Activated naive CD4-positive, alpha-beta T cell treated with anti-CD3 and anti-CD28 coated beads for 36 hours (primary cell): ENCODE results near the gene PLCB1. TPM values are rescaled to one million over a fixed set of nuclear protein-coding genes. Genes with fewer than 3 reads are reported as not detected.

Experiments used
- CTCF ChIA-PET: fragments of 350-600 bp; sonication (Branson Sonifier 250); formaldehyde crosslinking; loops from one replicate; lab custom pipeline; 2021; ENCODE audit warnings: antibody characterized with exemption; lab: Charles Lee
- DNase-seq: peaks from one replicate; pipeline ENCODE4 v3.0.0-alpha.2; 2020
- H3K27ac Mint-ChIP-seq: one replicate; pipeline ENCODE4 v1.8.0; 2021; ENCODE audit warnings: mild to moderate bottlenecking, mixed read lengths
- H3K27me3 Mint-ChIP-seq: one replicate; pipeline ENCODE4 v1.8.0; 2021; ENCODE audit warnings: low read depth, mixed read lengths
- H3K36me3 Mint-ChIP-seq: one replicate; pipeline ENCODE4 v1.8.0; 2021; ENCODE audit warnings: low read depth, mixed read lengths
- H3K4me1 Mint-ChIP-seq: one replicate; pipeline ENCODE4 v1.8.0; 2021; ENCODE audit warnings: low read depth, mixed read lengths
- H3K4me3 Mint-ChIP-seq: one replicate; pipeline ENCODE4 v1.8.0; 2021; ENCODE audit warnings: mild to moderate bottlenecking, moderate library complexity, mixed read lengths
- H3K9me3 Mint-ChIP-seq: one replicate; pipeline ENCODE4 v1.8.0; 2021; ENCODE audit warnings: mixed read lengths
- intact Hi-C: fragments of 100-400 bp; cut with micrococcal nuclease; formaldehyde crosslinking; loops from one replicate; pipeline ENCODE4 v1.15.1; 2023
- total RNA-seq, 2 experiments: library from RNA; stranded (reverse); gene quantifications; one replicate each; pipeline ENCODE4 v1.2.3, GENCODE V29; 2021

PLCB1 gene
- total RNA-seq, 2 experiments from 2014 or later: 1.2 TPM

DNA sequence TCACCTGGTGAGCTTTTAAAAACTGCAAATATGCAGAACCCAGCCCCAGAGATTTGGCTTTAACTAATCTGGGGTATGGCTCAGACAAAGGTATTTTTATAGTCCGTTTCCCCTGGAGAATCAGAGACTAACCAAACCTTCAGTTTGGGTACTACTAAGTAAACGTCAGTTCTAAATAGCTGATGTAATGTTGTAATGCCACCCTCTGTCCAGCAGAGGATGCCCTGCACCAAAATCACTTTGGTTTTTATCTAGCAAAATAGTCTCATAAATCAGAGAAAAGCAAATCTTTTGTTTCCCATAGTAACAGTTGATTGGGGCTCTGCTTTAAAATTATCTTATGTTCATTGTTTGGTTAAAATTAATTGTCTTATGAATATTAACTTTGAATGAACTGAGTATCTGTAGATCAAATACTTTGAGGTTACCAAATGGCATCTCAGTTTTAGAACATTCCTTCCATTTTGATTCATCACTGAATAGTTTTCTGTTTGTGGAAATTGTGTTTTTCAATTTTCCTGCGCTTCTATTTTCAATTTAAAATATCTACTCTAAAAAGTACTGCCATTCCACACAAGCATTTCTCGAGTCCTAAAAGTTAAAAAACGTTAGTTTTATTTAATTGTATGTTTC lies 658.5 kb downstream of the PLCB1 start:
- Mint-ChIP-seq H3K36me3 (no peaks in the 10 kb centered on the region), H3K4me1 (no peaks in the 10 kb centered on the region), H3K27ac (no peak overlapping the region), H3K27me3 (no peaks in the 10 kb centered on the region), H3K9me3 (no peaks in the 10 kb centered on the region), H3K4me3 (no peak overlapping the region)
- CTCF ChIA-PET: interaction anchor here (1.3 to 1.5 kb wide), 2 partner anchors 13 to 19 kb away, joined by 5 to 9 read pairs; no protein-coding TSS in a partner anchor
- DNase-seq: peak; percentile 35
- intact Hi-C loops: loop anchor here (1.0 to 2.0 kb wide), 2 partner anchors 569 to 818 kb away; no protein-coding TSS in a partner anchor

DNA sequence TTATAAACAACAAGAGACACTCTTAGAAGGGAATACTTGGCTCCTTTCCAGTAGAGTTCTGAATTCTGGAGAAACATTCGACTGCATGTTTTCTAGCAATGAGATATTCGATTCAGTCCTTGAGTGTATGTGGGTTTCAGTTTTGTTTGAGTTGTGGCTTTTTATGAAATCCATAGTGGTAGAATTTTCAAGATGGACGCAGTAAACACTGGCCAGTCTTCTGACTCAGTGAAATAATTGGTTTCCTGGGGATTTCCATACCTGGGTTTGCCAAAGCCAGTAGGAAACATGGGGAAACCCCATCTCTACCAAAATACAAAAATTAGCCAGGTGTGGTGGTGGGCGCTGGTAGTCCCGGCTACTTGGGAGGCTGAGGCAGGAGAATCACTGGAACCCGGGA lies 663.3 kb downstream of the PLCB1 start:
- Mint-ChIP-seq H3K27me3 (no peaks in the 10 kb centered on the region), H3K9me3 (no peaks in the 10 kb centered on the region), H3K36me3 (no peaks in the 10 kb centered on the region), H3K4me1 (no peaks in the 10 kb centered on the region), H3K4me3 (no peak overlapping the region), H3K27ac (no peak overlapping the region)
- CTCF ChIA-PET: no interaction called here
- intact Hi-C loops: no loop called here
- DNase-seq: no peak

DNA sequence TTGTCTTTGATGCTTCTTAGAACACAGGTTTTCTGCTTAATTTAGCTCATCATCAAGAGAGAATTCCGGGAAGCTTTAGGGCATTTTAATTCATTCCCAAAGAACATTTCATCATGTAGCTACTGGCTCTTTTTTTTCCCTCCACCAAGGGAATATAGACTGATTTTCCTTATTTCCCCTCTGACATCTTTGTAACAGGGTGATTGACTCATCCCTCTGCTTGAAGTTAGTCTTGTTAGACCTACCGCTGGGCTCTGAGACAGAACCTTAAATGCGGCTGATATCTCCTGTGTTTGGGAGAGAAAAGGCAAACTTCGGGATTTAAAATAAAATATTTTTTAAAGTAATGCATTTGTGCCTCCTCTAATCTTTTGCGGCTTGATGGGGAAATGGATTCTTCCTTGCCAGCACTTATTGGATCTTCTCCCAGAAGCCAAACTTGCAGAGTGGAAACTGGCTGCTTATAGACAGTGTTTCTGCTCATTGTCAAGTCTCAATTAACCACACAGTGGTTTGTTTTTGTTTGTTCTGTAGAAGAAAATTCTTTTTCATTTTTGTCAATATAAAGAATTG lies 664.1 kb downstream of the PLCB1 start:
- H3K9me3 Mint-ChIP-seq: no peaks in the 10 kb centered on the region
- CTCF ChIA-PET: no interaction called here
- no peak overlapping the region for H3K4me3 Mint-ChIP-seq
- no peaks in the 10 kb centered on the region for H3K36me3 Mint-ChIP-seq
- DNase-seq: no peak
- H3K27me3 Mint-ChIP-seq: no peaks in the 10 kb centered on the region
- H3K4me1 Mint-ChIP-seq: no peaks in the 10 kb centered on the region
- intact Hi-C loops: no loop called here
- H3K27ac Mint-ChIP-seq: no peak overlapping the region

DNA sequence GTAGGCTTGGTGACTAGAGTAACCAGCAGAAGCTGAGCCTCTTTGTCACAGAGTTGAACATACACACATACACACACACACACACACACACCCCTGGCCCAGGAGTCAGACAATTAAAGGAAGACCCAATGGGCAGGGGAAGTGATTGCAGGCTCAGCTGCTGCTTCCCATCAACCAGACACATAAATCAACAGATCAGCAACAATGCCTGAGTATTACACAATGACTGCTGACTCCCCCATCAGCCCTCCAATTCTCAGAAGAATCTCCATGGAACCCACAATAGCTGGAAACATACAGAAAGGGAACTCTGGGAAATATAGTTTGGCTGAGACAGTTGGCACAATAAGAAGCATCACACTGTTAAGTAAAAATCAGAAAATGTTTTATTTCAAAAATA lies 666.4 kb downstream of the PLCB1 start:
- CTCF ChIA-PET: no interaction called here
- Mint-ChIP-seq H3K27me3 (no peaks in the 10 kb centered on the region), H3K4me3 (no peak overlapping the region), H3K36me3 (no peaks in the 10 kb centered on the region), H3K4me1 (no peaks in the 10 kb centered on the region), H3K9me3 (no peaks in the 10 kb centered on the region), H3K27ac (no peak overlapping the region)
- intact Hi-C loops: no loop called here
- no peak for DNase-seq

DNA sequence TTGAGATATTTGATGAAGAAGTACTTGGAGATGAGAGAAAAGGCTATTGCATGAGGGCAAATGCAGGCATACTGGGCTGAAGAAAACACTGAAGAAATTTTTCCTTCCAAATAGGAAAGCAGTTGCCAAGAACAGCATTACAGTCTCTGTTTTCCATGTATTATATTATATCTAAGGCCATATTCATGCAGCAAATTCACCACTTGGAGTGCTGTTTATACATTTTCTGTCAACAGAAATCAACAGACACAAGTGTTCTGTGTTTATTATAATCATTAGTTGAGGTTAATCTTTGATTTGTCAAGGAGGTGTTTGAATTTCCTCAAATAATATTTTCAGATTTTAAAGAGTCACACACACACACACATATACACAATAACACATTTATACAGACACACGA lies 668.0 kb downstream of the PLCB1 start:
- DNase-seq: no peak
- CTCF ChIA-PET: no interaction called here
- H3K4me1 Mint-ChIP-seq: no peaks in the 10 kb centered on the region
- H3K9me3 Mint-ChIP-seq: no peaks in the 10 kb centered on the region
- intact Hi-C loops: no loop called here
- H3K4me3 Mint-ChIP-seq: no peak overlapping the region
- no peaks in the 10 kb centered on the region for H3K27me3 Mint-ChIP-seq
- no peak overlapping the region for H3K27ac Mint-ChIP-seq
- no peaks in the 10 kb centered on the region for H3K36me3 Mint-ChIP-seq

DNA sequence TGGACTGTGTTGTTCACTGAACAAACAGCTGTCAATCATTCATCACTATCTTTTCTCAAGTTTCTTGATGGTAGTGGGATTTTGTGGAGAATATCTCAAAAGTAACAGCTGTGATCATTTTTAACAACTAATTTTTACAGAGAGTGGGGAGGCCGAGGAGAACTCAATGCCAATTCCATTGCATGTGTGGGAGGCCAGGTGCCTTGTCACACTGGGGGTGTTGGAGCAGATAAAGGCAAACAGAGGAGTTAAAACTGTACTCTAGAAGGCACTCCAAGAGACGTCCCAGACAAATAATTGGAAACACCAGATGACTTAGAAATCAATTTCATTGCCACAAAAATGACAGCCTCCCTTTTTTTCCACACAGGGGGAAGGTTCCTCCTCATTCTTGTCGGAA lies 669.6 kb downstream of the PLCB1 start:
- H3K36me3 Mint-ChIP-seq: no peaks in the 10 kb centered on the region
- no peaks in the 10 kb centered on the region for H3K9me3 Mint-ChIP-seq
- DNase-seq: no peak
- CTCF ChIA-PET: interaction anchor here (0.6 kb wide), 1 partner anchor 475 kb away, joined by 3 read pairs; no protein-coding TSS in a partner anchor
- intact Hi-C loops: no loop called here
- H3K27ac Mint-ChIP-seq: no peak overlapping the region
- no peaks in the 10 kb centered on the region for H3K4me1 Mint-ChIP-seq
- no peak overlapping the region for H3K4me3 Mint-ChIP-seq
- H3K27me3 Mint-ChIP-seq: no peaks in the 10 kb centered on the region

DNA sequence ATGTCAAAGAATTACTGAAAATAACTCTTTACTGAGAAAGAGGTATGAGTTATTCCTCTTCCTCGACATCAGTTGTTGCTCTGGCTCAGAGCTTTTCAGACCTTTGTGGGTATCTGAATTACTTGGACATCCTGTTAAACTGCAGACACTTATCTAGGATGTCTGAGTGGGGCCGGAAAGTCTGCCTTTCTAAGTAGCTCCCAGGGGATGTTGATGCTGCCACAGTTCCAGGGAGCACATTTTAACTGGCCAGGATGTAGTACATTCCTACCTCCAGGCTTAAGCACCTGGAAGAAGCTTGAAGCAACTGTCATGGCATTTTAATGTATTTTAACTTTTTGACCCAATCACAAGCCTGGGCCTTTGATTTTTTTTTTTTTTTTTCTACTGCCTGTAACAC lies 671.0 kb downstream of the PLCB1 start:
- H3K27me3 Mint-ChIP-seq: no peaks in the 10 kb centered on the region
- no peaks in the 10 kb centered on the region for H3K9me3 Mint-ChIP-seq
- no peak overlapping the region for H3K27ac Mint-ChIP-seq
- no peak for DNase-seq
- H3K36me3 Mint-ChIP-seq: no peaks in the 10 kb centered on the region
- intact Hi-C loops: no loop called here
- CTCF ChIA-PET: interaction anchor here (2.7 kb wide), 1 partner anchor 13 kb away, joined by 9 read pairs; no protein-coding TSS in a partner anchor
- H3K4me1 Mint-ChIP-seq: no peaks in the 10 kb centered on the region
- no peak overlapping the region for H3K4me3 Mint-ChIP-seq

DNA sequence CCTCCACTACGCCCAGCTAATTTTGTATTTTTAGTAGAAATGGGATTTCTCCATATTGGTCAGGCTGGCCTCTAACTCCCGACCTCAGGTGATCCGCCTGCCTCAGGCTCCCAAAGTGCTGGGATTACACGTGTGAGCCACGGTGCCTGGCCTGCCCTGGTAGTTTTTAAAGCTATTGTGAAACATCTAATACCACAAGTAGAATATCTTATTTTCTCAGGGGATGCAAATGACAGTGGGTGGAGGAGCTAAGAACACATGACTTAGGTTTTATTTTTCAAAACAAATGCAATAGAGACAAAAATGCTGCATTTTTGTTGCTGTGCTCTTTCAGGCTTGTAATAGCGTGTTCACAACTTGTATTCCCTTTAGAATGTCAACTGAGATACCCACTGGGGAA lies 671.9 kb downstream of the PLCB1 start:
- H3K9me3 Mint-ChIP-seq: no peaks in the 10 kb centered on the region
- H3K4me1 Mint-ChIP-seq: no peaks in the 10 kb centered on the region
- CTCF ChIA-PET: interaction anchor here (2.7 kb wide), 1 partner anchor 14 kb away, joined by 9 read pairs; no protein-coding TSS in a partner anchor

DNA sequence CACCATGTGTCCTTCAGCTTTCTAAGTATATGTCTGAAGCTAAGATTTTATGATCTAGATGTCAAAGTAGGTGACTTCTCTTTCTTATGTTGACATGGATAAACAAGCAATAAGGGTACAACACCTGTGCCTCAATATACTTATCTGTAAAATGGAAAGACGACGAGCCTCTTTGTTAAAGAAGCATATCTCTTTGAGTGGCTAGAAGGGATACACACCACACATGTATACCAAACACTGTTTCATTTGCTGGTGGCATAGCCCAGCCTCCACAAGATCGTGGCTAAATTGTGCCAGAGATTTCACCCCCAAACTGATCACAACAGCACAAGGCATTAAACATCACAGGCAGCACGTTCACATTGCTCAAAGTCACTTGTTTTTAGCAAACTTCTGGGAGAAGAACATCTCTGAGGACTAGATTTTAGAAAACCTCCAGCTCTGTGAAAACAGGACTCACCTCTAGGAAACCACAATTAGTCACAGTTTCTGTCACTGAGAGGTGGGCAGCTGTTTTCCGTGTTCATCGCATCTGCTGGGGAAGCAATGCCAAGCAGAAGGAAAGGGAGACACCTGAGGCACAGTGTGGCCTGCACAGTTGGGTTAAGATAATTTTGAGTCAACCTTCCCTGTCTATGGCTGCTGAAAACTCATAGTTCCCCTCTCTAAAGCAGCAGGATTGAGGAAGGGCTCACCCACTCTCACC lies 673.8 kb downstream of the PLCB1 start:
- DNase-seq: no peak
- intact Hi-C loops: no loop called here
- no peak overlapping the region for H3K4me3 Mint-ChIP-seq
- H3K36me3 Mint-ChIP-seq: no peaks in the 10 kb centered on the region
- H3K27ac Mint-ChIP-seq: no peak overlapping the region
- H3K9me3 Mint-ChIP-seq: no peaks in the 10 kb centered on the region
- H3K27me3 Mint-ChIP-seq: no peaks in the 10 kb centered on the region
- H3K4me1 Mint-ChIP-seq: no peaks in the 10 kb centered on the region
- CTCF ChIA-PET: no interaction called here

More for the DNA sequence above, 671.9 kb downstream of the PLCB1 start:
- DNase-seq: no peak
- intact Hi-C loops: no loop called here
- Mint-ChIP-seq H3K27ac (no peak overlapping the region), H3K27me3 (no peaks in the 10 kb centered on the region), H3K4me3 (no peak overlapping the region), H3K36me3 (no peaks in the 10 kb centered on the region)

DNA sequence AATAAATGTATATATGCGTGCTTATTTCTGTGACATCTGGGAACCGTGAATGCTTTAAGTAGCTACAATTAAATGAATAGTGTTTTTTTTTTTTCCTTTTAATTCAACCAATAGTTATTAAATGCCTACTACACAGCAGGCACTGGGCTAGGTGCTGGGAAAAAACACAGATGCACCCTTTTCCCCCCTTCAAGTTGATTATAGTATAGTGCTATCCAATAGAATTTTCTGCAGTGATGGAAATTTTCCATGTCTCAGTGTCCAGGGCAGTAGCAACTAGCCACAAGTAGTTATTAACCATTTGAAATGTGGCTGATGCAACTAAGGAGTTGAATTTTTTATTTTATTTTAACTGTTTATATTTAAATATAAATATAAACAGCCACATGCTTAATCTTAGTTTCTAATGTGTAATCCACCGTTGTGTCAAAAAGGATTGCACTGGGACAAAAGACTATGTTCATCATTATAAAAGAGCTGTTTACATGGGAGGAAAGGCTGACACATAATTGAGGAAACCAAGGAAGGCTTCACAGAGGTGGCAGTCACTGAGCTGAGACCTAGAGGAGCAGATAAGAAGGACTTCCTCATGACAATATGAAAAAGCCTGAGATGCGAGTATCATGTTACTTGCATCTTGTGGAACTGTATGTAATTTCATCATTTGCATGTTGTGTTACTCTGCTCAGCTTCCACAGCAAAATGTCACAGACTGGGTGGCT lies 675.6 kb downstream of the PLCB1 start:
- H3K27ac Mint-ChIP-seq: no peak overlapping the region
- H3K36me3 Mint-ChIP-seq: no peaks in the 10 kb centered on the region
- no peaks in the 10 kb centered on the region for H3K9me3 Mint-ChIP-seq
- no peaks in the 10 kb centered on the region for H3K4me1 Mint-ChIP-seq
- H3K4me3 Mint-ChIP-seq: no peak overlapping the region
- no peak for DNase-seq
- CTCF ChIA-PET: no interaction called here
- peaks cover 3% of the 10 kb centered on the region for H3K27me3 Mint-ChIP-seq
- intact Hi-C loops: no loop called here

DNA sequence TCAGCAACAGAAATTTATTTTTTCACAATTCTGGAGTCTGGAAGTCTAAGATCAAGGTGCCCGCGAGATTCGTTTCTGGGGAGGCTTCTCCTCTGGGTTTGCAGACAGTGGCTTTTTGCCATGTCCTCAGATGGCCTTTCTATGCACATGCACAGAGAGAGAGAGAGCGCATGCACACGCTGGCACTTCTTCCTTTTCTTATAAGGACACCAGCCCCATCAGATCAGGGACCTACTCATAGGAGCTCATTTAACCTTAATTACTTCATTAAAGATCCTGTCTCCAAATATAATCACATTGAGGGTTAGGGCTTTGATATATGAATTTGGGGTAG lies 676.1 kb downstream of the PLCB1 start:
- no peak overlapping the region for H3K27ac Mint-ChIP-seq
- H3K36me3 Mint-ChIP-seq: no peaks in the 10 kb centered on the region
- peaks cover 3% of the 10 kb centered on the region for H3K27me3 Mint-ChIP-seq
- H3K4me3 Mint-ChIP-seq: no peak overlapping the region
- intact Hi-C loops: no loop called here
- CTCF ChIA-PET: no interaction called here
- no peaks in the 10 kb centered on the region for H3K9me3 Mint-ChIP-seq
- no peak for DNase-seq
- no peaks in the 10 kb centered on the region for H3K4me1 Mint-ChIP-seq

DNA sequence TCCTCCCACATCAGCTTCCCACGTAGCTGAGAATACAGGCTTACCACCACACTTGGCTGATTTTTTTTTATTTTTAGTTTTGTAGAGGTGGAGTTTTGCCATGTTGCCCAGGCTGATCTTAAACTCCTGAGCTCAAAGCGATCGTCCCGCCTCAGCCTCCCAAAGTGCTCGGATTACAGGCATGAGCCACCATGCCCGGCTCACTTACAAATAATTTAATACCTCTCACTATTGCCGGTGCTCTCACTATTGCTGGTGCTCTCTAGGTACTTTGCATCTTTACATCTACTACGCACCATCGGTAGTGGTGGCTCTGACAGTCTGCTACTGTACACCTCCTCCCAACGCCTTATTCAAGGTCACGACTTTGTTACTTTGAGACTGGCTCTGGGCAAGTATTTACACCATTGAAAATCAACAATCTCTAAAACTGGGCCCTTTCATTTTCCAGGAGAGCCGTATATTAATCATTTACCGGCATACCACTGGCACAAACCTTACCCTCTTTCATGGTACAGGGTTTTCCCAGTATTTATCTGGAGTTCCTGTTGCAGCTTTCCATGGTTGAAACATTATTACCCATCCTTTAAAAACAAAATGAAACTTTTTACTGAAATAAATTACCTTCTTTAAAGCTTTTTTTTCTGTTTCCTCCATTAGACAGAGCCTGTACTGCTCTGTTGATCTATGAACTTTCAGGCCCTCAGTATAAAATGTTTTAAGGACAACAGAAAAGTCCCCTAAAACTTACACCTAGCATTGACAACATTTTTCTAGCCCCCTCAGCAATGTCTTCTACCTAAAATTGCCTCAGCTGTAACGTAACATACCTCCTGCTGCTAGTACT lies 677.3 kb downstream of the PLCB1 start:
- Mint-ChIP-seq H3K4me3 (no peak overlapping the region), H3K9me3 (no peaks in the 10 kb centered on the region)

More for the DNA sequence above, 677.3 kb downstream of the PLCB1 start:
- Mint-ChIP-seq H3K27me3 (peaks cover 3% of the 10 kb centered on the region), H3K27ac (no peak overlapping the region), H3K4me1 (no peaks in the 10 kb centered on the region), H3K36me3 (no peaks in the 10 kb centered on the region)
- CTCF ChIA-PET: no interaction called here
- DNase-seq: no peak
- intact Hi-C loops: no loop called here
